GM23338 (cell line): ENCODE results near the gene PDCD11.

Experiments used
- CREB1 ChIP-seq: fragments of 250-450 bp; sonication (Bioruptor Pico); IDR thresholded peaks from 2 replicates; pipeline ENCODE4 v1.5.0; 2020; ENCODE audit warnings: low read depth, mild to moderate bottlenecking, moderate library complexity
- CTCF ChIP-seq, 2 experiments: fragments of 200-600 bp in 1 of 2; sonication (generic) in 1 of 2; conservative IDR thresholded peaks; 2 replicates each; pipeline versions ENCODE4 v1.5.1 to v1.6.1; 2016 to 2017; ENCODE audit warnings: antibody characterized with exemption in 2 of 2, low read depth in 2 of 2, mild to moderate bottlenecking in 2 of 2, moderate library complexity in 1 of 2
- ETS1 ChIP-seq: IDR thresholded peaks from 2 replicates; pipeline ENCODE4 v1.6.1; 2016; ENCODE audit warnings: antibody characterized with exemption
- EZH2 ChIP-seq: fragments of 200-600 bp; sonication (generic); IDR thresholded peaks from one replicate; pipeline ENCODE4 v1.8.0; 2017; ENCODE audit warnings: antibody characterized with exemption, mild to moderate bottlenecking, low read depth; ENCODE audit not compliant: unreplicated experiment
- EZH2phosphoT487 ChIP-seq: fragments of 200-600 bp; sonication (generic); IDR thresholded peaks from one replicate; pipeline ENCODE4 v1.8.1; 2018; ENCODE audit warnings: antibody characterized with exemption; ENCODE audit not compliant: unreplicated experiment
- JUNB ChIP-seq: IDR thresholded peaks from one replicate; pipeline ENCODE4 v1.6.1; 2016; ENCODE audit warnings: antibody characterized with exemption; ENCODE audit not compliant: unreplicated experiment
- NANOG ChIP-seq: IDR thresholded peaks from 2 replicates; pipeline ENCODE4 v1.6.1; 2016; ENCODE audit warnings: antibody characterized with exemption, borderline replicate concordance
- POLR2AphosphoS5 ChIP-seq: IDR thresholded peaks from 2 replicates; pipeline ENCODE4 v1.6.1; 2016; ENCODE audit warnings: antibody characterized with exemption, low read depth
- REST ChIP-seq: IDR thresholded peaks from one replicate; pipeline ENCODE4 v1.6.1; 2018; ENCODE audit warnings: antibody characterized with exemption; ENCODE audit not compliant: unreplicated experiment
- STAT1 ChIP-seq: IDR thresholded peaks from one replicate; pipeline ENCODE4 v1.6.1; 2016; ENCODE audit warnings: antibody characterized with exemption; ENCODE audit not compliant: unreplicated experiment
- ZNF114 ChIP-seq: fragments of 250-450 bp; sonication (Bioruptor Pico); IDR thresholded peaks from 2 replicates; pipeline ENCODE4 v1.5.0; 2020; ENCODE audit warnings: mild to moderate bottlenecking, moderate library complexity
- ZNF331 ChIP-seq: fragments of 250-450 bp; sonication (Bioruptor Pico); IDR thresholded peaks from 2 replicates; pipeline ENCODE4 v1.5.0; 2020; ENCODE audit warnings: low read depth, mild to moderate bottlenecking, moderate library complexity
- ZNF462 ChIP-seq: fragments of 250-450 bp; sonication (Bioruptor Pico); IDR thresholded peaks from 2 replicates; pipeline ENCODE4 v1.5.0; 2020; ENCODE audit warnings: mild to moderate bottlenecking, moderate library complexity

GRCh38 chr10:103490986-103491314 is 94.5 kb downstream of the PDCD11 start:
- TF ChIP-seq CTCF (conservative IDR thresholded peaks at IDR 0.05; ENCODE audit: low read depth in 2 of 2): no peak
- TF ChIP-seq EZH2phosphoT487: no peak
- no peak for TF ChIP-seq POLR2AphosphoS5
- no peak for TF ChIP-seq CREB1 (CRISPR knock-in tag)
- TF ChIP-seq REST: no peak
- no peak for TF ChIP-seq ZNF462
- no peak for TF ChIP-seq EZH2
- TF ChIP-seq ZNF114 (CRISPR knock-in tag): no peak
- TF ChIP-seq ZNF331: no peak
- TF ChIP-seq ETS1: no peak
- no peak for TF ChIP-seq JUNB
- no peak for TF ChIP-seq NANOG
- no peak for TF ChIP-seq STAT1
